ENCODE measurements around the gene RGPD4.

Gene RGPD4

GRCh38 chr2:107807988-107808387, 18.7 kb upstream of the RGPD4 start:
- H3K4me1 ChIP-seq (ENCODE audit: insufficient read depth, insufficient read length) = peaks cover 2% of the 10 kb centered on the region
- H3K4me3 ChIP-seq (ENCODE audit: insufficient read length, low read depth) = no peak overlapping the region
- H3K9me3 ChIP-seq (ENCODE audit: insufficient read depth, low read length) = no peaks in the 10 kb centered on the region
- H3K9ac ChIP-seq (ENCODE audit: insufficient read length, low read depth) = no peak overlapping the region
- no peak for DNase-seq (ENCODE audit: low read depth, low spot score)
- no peaks in the 10 kb centered on the region for H3K36me3 ChIP-seq (ENCODE audit: insufficient read depth, insufficient read length, low read length)
- TF ChIP-seq YY1 (IDR thresholded peaks at IDR 0.05; ENCODE audit: insufficient read depth, insufficient read length) (no peak), ZNF274 (IDR thresholded peaks at IDR 0.05; ENCODE audit: low read depth, low read length) (no peak), SUZ12 (IDR thresholded peaks at IDR 0.05; ENCODE audit: extremely low read depth, insufficient read depth, insufficient read length) (no peak)
- H3K27me3 ChIP-seq (ENCODE audit: insufficient read depth, insufficient read length) = no peaks in the 10 kb centered on the region

DNA sequence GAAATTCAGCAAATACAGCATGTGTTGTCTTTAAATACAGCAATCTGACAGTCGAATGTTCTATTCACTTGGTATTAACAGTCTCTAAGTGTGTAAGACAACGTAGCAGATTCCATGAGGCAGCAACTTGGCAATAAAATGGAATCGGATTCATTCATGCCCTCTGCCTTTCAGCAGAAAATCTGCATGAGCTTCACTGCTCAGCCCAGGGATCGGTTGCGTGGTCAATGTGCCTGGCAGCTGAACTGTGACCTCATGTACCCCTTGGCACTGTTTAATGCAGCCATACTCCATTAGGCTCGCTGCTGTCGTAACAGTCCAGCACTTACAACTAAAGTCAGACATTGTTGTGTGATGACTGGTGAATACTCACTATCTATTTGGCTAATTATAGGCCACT, 17.7 kb upstream of the RGPD4 start:
- no peaks in the 10 kb centered on the region for H3K36me3 ChIP-seq (ENCODE audit: insufficient read depth, insufficient read length, low read length)
- DNase-seq (ENCODE audit: low read depth, low spot score) = no peak
- no peaks in the 10 kb centered on the region for H3K27me3 ChIP-seq (ENCODE audit: insufficient read depth, insufficient read length)
- H3K9ac ChIP-seq (ENCODE audit: insufficient read length, low read depth) = no peak overlapping the region
- H3K4me1 ChIP-seq (ENCODE audit: insufficient read depth, insufficient read length) = peaks cover 2% of the 10 kb centered on the region
- H3K9me3 ChIP-seq (ENCODE audit: insufficient read depth, low read length) = no peaks in the 10 kb centered on the region
- TF ChIP-seq SUZ12 (IDR thresholded peaks at IDR 0.05; ENCODE audit: extremely low read depth, insufficient read depth, insufficient read length) (no peak), YY1 (IDR thresholded peaks at IDR 0.05; ENCODE audit: insufficient read depth, insufficient read length) (no peak), ZNF274 (IDR thresholded peaks at IDR 0.05; ENCODE audit: low read depth, low read length) (no peak)
- no peak overlapping the region for H3K4me3 ChIP-seq (ENCODE audit: insufficient read length, low read depth)

- H3K36me3 ChIP-seq (ENCODE audit: insufficient read depth, insufficient read length, low read length) = no peaks in the 10 kb centered on the region
- TF ChIP-seq YY1 (IDR thresholded peaks at IDR 0.05; ENCODE audit: insufficient read depth, insufficient read length) (no peak), ZNF274 (IDR thresholded peaks at IDR 0.05; ENCODE audit: low read depth, low read length) (no peak), SUZ12 (IDR thresholded peaks at IDR 0.05; ENCODE audit: extremely low read depth, insufficient read depth, insufficient read length) (no peak)
- DNase-seq (ENCODE audit: low read depth, low spot score) = no peak
- no peak overlapping the region for H3K4me3 ChIP-seq (ENCODE audit: insufficient read length, low read depth)
- no peaks in the 10 kb centered on the region for H3K27me3 ChIP-seq (ENCODE audit: insufficient read depth, insufficient read length)
- no peaks in the 10 kb centered on the region for H3K9me3 ChIP-seq (ENCODE audit: insufficient read depth, low read length)
- H3K4me1 ChIP-seq (ENCODE audit: insufficient read depth, insufficient read length) = peaks cover 2% of the 10 kb centered on the region
- H3K9ac ChIP-seq (ENCODE audit: insufficient read length, low read depth) = no peak overlapping the region
Observed at GRCh38 chr2:107809835-107810234, 16.9 kb upstream of the RGPD4 start.

GRCh38 chr2:107810734-107811133, 16.0 kb upstream of the RGPD4 start:
- Histone ChIP-seq H3K36me3 (ENCODE audit: insufficient read depth, insufficient read length, low read length) (no peaks in the 10 kb centered on the region), H3K4me1 (ENCODE audit: insufficient read depth, insufficient read length) (peaks cover 2% of the 10 kb centered on the region), H3K27me3 (ENCODE audit: insufficient read depth, insufficient read length) (no peaks in the 10 kb centered on the region), H3K9me3 (ENCODE audit: insufficient read depth, low read length) (no peaks in the 10 kb centered on the region), H3K9ac (ENCODE audit: insufficient read length, low read depth) (no peak overlapping the region), H3K4me3 (ENCODE audit: insufficient read length, low read depth) (no peak overlapping the region)
- TF ChIP-seq YY1 (IDR thresholded peaks at IDR 0.05; ENCODE audit: insufficient read depth, insufficient read length) (no peak), ZNF274 (IDR thresholded peaks at IDR 0.05; ENCODE audit: low read depth, low read length) (no peak), SUZ12 (IDR thresholded peaks at IDR 0.05; ENCODE audit: extremely low read depth, insufficient read depth, insufficient read length) (no peak)
- DNase-seq (ENCODE audit: low read depth, low spot score) = no peak

DNA sequence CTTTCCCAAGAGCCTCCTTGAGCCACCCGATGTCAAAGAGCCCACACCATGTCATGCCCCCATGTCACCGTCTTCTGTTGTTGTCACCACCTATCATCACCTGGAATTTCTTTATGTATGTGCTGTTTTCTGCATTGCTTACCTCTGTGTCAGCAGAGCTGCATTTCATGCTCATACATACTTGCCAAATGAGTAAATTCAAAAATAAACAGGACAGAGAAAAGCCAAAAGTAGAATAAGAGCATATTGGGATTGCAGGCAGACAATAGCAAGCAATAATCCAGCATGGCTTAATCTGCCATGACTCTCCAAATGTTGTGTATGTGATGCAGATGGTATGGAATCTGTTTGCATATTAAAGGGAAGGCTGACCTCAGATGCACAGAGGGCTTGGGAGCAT, 15.3 kb upstream of the RGPD4 start:
- Histone ChIP-seq H3K4me3 (ENCODE audit: insufficient read length, low read depth) (no peak overlapping the region), H3K9ac (ENCODE audit: insufficient read length, low read depth) (no peak overlapping the region), H3K27me3 (ENCODE audit: insufficient read depth, insufficient read length) (no peaks in the 10 kb centered on the region), H3K36me3 (ENCODE audit: insufficient read depth, insufficient read length, low read length) (no peaks in the 10 kb centered on the region), H3K9me3 (ENCODE audit: insufficient read depth, low read length) (no peaks in the 10 kb centered on the region), H3K4me1 (ENCODE audit: insufficient read depth, insufficient read length) (peaks cover 2% of the 10 kb centered on the region)
- no peak for TF ChIP-seq ZNF274 (IDR thresholded peaks at IDR 0.05; ENCODE audit: low read depth, low read length)
- TF ChIP-seq SUZ12 (IDR thresholded peaks at IDR 0.05; ENCODE audit: extremely low read depth, insufficient read depth, insufficient read length) = no peak
- no peak for TF ChIP-seq YY1 (IDR thresholded peaks at IDR 0.05; ENCODE audit: insufficient read depth, insufficient read length)
- DNase-seq (ENCODE audit: low read depth, low spot score) = no peak

- Histone ChIP-seq H3K9me3 (ENCODE audit: insufficient read depth, low read length) (no peaks in the 10 kb centered on the region), H3K9ac (ENCODE audit: insufficient read length, low read depth) (no peak overlapping the region), H3K4me1 (ENCODE audit: insufficient read depth, insufficient read length) (peaks cover 2% of the 10 kb centered on the region), H3K4me3 (ENCODE audit: insufficient read length, low read depth) (no peak overlapping the region), H3K27me3 (ENCODE audit: insufficient read depth, insufficient read length) (no peaks in the 10 kb centered on the region), H3K36me3 (ENCODE audit: insufficient read depth, insufficient read length, low read length) (no peaks in the 10 kb centered on the region)
- DNase-seq (ENCODE audit: low read depth, low spot score) = no peak
- TF ChIP-seq YY1 (IDR thresholded peaks at IDR 0.05; ENCODE audit: insufficient read depth, insufficient read length) = no peak
- no peak for TF ChIP-seq ZNF274 (IDR thresholded peaks at IDR 0.05; ENCODE audit: low read depth, low read length)
- TF ChIP-seq SUZ12 (IDR thresholded peaks at IDR 0.05; ENCODE audit: extremely low read depth, insufficient read depth, insufficient read length) = no peak
Observed at GRCh38 chr2:107812006-107812405, 14.7 kb upstream of the RGPD4 start.

DNA sequence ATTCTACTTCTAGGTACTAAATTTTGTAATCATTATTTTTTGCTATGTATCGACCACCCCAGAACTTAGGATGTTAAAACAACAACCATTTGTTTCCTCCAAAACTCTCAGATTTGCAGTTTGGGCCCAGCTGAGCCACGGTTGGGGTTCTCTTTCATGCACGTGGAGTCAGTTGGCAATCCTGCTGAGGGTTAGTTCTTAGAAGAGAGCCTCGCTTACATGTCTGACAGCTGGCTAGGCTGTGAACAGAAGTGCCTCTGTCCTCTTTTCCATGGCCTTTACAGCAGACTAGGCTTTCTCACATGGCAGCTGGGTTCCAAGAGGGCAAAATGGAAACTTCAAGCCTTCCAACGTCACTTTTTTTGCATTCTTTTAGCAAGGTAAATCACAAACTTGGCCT, 9.3 kb upstream of the RGPD4 start:
- Histone ChIP-seq H3K4me1 (ENCODE audit: insufficient read depth, insufficient read length) (no peaks in the 10 kb centered on the region), H3K9me3 (ENCODE audit: insufficient read depth, low read length) (no peaks in the 10 kb centered on the region), H3K9ac (ENCODE audit: insufficient read length, low read depth) (no peak overlapping the region), H3K4me3 (ENCODE audit: insufficient read length, low read depth) (no peak overlapping the region), H3K27me3 (ENCODE audit: insufficient read depth, insufficient read length) (no peaks in the 10 kb centered on the region), H3K36me3 (ENCODE audit: insufficient read depth, insufficient read length, low read length) (no peaks in the 10 kb centered on the region)
- no peak for DNase-seq (ENCODE audit: low read depth, low spot score)
- TF ChIP-seq SUZ12 (IDR thresholded peaks at IDR 0.05; ENCODE audit: extremely low read depth, insufficient read depth, insufficient read length) (no peak), ZNF274 (IDR thresholded peaks at IDR 0.05; ENCODE audit: low read depth, low read length) (no peak), YY1 (IDR thresholded peaks at IDR 0.05; ENCODE audit: insufficient read depth, insufficient read length) (no peak)

DNA sequence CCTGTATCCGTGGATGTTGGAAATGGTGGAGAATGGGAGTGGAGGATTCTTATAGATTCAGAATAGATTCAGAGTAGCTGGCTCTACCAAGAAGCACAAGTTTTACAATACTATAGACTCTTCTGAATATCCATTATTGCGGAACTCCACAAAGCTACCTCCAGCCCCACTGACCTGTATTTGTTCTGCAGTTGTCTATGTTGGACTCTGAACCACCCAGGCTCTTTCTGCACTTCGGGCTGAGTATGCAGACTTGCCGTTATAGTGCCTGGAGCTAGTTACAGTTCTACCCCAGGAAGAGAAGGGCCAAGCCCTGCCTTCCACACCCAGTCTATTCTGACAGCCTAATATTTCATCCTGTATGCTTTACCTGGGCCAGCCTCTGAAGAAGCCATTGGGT, 4.4 kb upstream of the RGPD4 start:
- no peaks in the 10 kb centered on the region for H3K27me3 ChIP-seq (ENCODE audit: insufficient read depth, insufficient read length)
- no peaks in the 10 kb centered on the region for H3K9me3 ChIP-seq (ENCODE audit: insufficient read depth, low read length)
- H3K36me3 ChIP-seq (ENCODE audit: insufficient read depth, insufficient read length, low read length) = no peaks in the 10 kb centered on the region
- no peak overlapping the region for H3K4me3 ChIP-seq (ENCODE audit: insufficient read length, low read depth)
- H3K4me1 ChIP-seq (ENCODE audit: insufficient read depth, insufficient read length) = no peaks in the 10 kb centered on the region
- TF ChIP-seq SUZ12 (IDR thresholded peaks at IDR 0.05; ENCODE audit: extremely low read depth, insufficient read depth, insufficient read length) (no peak), YY1 (IDR thresholded peaks at IDR 0.05; ENCODE audit: insufficient read depth, insufficient read length) (no peak)
- no peak overlapping the region for H3K9ac ChIP-seq (ENCODE audit: insufficient read length, low read depth)
- no peak for DNase-seq (ENCODE audit: low read depth, low spot score)
